ENCODE results near the gene RASSF8. TPM values are rescaled to one million over a fixed set of nuclear protein-coding genes. Genes with fewer than 3 reads are reported as not detected.

The RASSF8 gene
- total and polyA plus RNA-seq, 2 donors (not counting 3 experiments of a cell fraction or from before 2014, with no cell fraction given): 11.1 to 59.3 TPM

DNA sequence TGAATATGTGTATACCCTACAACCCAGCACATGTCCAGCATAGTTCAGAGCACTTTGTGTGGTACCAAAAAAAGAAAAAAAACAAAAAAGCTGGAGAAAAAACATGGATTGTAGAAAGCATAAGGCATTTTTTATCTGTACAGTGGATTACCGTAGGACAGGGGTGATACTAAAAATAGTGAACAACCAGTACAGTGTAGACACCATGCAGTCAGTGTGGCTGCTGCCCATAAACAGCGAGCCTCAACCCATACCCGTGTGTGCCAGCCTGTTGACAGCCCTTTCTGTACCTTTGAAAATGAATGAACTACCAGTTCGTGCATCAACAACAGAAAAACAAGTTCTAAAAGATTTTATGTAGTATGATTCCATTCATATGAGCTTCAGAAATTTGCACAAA, 25.1 kb downstream of the RASSF8 start:
- dilution Hi-C loops (cut with MboI; ENCODE audit: extremely low pct_ligation_motif_present, low sequenced_read_pairs): no loop called here
- TF ChIP-seq JUN (IDR thresholded peaks at IDR 0.05; ENCODE audit: borderline replicate concordance, insufficient read depth, insufficient read length, low read depth) (no peak), POLR2A (IDR thresholded peaks at IDR 0.05; ENCODE audit: low read depth, low read length) (no peak), MYC (IDR thresholded peaks at IDR 0.05; ENCODE audit: low read depth, low read length) (no peak), GATA2 (IDR thresholded peaks at IDR 0.05; ENCODE audit: insufficient read depth, insufficient read length, low read depth, low read length) (no peak), EZH2 (IDR thresholded peaks at IDR 0.05; ENCODE audit: borderline replicate concordance, low read depth, low read length, severe bottlenecking) (no peak), POLR2AphosphoS5 (IDR thresholded peaks at IDR 0.05; ENCODE audit: insufficient read depth, low read depth, low read length) (no peak), FOS (IDR thresholded peaks at IDR 0.05; ENCODE audit: borderline replicate concordance, insufficient read depth, low read length) (no peak)
- TF ChIP-seq, protein P1, sequence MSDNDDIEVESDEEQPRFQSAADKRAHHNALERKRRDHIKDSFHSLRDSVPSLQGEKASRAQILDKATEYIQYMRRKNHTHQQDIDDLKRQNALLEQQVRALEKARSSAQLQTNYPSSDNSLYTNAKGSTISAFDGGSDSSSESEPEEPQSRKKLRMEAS (IDR thresholded peaks at IDR 0.05; ENCODE audit: insufficient read depth, insufficient read length): no peak
- TF ChIP-seq, protein P2, sequence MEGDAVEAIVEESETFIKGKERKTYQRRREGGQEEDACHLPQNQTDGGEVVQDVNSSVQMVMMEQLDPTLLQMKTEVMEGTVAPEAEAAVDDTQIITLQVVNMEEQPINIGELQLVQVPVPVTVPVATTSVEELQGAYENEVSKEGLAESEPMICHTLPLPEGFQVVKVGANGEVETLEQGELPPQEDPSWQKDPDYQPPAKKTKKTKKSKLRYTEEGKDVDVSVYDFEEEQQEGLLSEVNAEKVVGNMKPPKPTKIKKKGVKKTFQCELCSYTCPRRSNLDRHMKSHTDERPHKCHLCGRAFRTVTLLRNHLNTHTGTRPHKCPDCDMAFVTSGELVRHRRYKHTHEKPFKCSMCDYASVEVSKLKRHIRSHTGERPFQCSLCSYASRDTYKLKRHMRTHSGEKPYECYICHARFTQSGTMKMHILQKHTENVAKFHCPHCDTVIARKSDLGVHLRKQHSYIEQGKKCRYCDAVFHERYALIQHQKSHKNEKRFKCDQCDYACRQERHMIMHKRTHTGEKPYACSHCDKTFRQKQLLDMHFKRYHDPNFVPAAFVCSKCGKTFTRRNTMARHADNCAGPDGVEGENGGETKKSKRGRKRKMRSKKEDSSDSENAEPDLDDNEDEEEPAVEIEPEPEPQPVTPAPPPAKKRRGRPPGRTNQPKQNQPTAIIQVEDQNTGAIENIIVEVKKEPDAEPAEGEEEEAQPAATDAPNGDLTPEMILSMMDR (IDR thresholded peaks at IDR 0.05; ENCODE audit: extremely low read depth in 1 of 2, insufficient read depth in 1 of 2, low read depth in 1 of 2, low read length in 2 of 2): no peak
- H3K27me3 ChIP-seq (ENCODE audit: control insufficient read depth in 2 of 2, insufficient read depth in 2 of 2, low read length in 2 of 2): no peaks in the 10 kb centered on the region
- peaks cover 7% of the 10 kb centered on the region for H4K20me1 ChIP-seq (replicated peaks; ENCODE audit: control insufficient read depth, extremely low read depth, insufficient read depth, low read length)
- no peak overlapping the region for H3K27ac ChIP-seq (ENCODE audit: insufficient read depth, low read depth, low read length)
- CTCF ChIA-PET: interaction anchor here (5.2 kb wide), 1 partner anchor 11 kb away, joined by 36 read pairs; no protein-coding TSS in a partner anchor
- H3K4me2 ChIP-seq (ENCODE audit: insufficient read depth, low read length): no peak overlapping the region
- H3K4me3 ChIP-seq (replicated peaks in 1 of 3; ENCODE audit: insufficient read depth in 1 of 3, low read depth in 1 of 3, low read length in 3 of 3): no peak overlapping the region
- FAIRE-seq (no peak), DNase-seq (ENCODE audit: low read depth, low spot score) (no peak)
- intact Hi-C loops (cut with micrococcal nuclease): no loop called here
- H3K4me1 ChIP-seq (ENCODE audit: control insufficient read depth, extremely low read depth, insufficient read depth, low read length): peaks cover 8% of the 10 kb centered on the region
- peaks cover 91% of the 10 kb centered on the region for H3K79me2 ChIP-seq (ENCODE audit: control insufficient read depth, insufficient read depth, low read length)
- H3K9me3 ChIP-seq (replicated peaks; ENCODE audit: control insufficient read depth, insufficient read depth, low read length): no peaks in the 10 kb centered on the region
- H3K36me3 ChIP-seq (ENCODE audit: control insufficient read depth in 2 of 2, extremely low read depth in 1 of 2, insufficient read depth in 2 of 2, low read length in 2 of 2): no peaks in the 10 kb centered on the region
- no peaks in the 10 kb centered on the region for H3K9me1 ChIP-seq (replicated peaks; ENCODE audit: control insufficient read depth, extremely low read depth, insufficient read depth, low read length)
- no peak overlapping the region for H3K9ac ChIP-seq (replicated peaks; ENCODE audit: extremely low read depth, insufficient read depth, low read length)
- POLR2A ChIA-PET: no interaction called here
- H2AFZ ChIP-seq (ENCODE audit: low read depth, low read length): no peak overlapping the region
- BruUV-seq (replicated peaks): no TSS peak

All from endothelial cell of umbilical vein (primary cell).